HTR-8/SVneo (cell line): ENCODE measurements around the gene LCA5L.
"Not testable (repeated sequence)": the region's sequence is repeated elsewhere in the genome, so short reads cannot be mapped to it uniquely, and the experiment has no call there.

Experiments used
- DNase-seq: peaks from one replicate; pipeline ENCODE4 v3.0.0; 2011; ENCODE audit warnings: low spot score, mixed read lengths; ENCODE audit not compliant: insufficient read length
- FAIRE-seq: peaks from 2 replicates; lab custom pipeline; 2011; peaks lifted over from hg19 to GRCh38; lab: Jason Lieb, UNC

The LCA5L gene

DNA sequence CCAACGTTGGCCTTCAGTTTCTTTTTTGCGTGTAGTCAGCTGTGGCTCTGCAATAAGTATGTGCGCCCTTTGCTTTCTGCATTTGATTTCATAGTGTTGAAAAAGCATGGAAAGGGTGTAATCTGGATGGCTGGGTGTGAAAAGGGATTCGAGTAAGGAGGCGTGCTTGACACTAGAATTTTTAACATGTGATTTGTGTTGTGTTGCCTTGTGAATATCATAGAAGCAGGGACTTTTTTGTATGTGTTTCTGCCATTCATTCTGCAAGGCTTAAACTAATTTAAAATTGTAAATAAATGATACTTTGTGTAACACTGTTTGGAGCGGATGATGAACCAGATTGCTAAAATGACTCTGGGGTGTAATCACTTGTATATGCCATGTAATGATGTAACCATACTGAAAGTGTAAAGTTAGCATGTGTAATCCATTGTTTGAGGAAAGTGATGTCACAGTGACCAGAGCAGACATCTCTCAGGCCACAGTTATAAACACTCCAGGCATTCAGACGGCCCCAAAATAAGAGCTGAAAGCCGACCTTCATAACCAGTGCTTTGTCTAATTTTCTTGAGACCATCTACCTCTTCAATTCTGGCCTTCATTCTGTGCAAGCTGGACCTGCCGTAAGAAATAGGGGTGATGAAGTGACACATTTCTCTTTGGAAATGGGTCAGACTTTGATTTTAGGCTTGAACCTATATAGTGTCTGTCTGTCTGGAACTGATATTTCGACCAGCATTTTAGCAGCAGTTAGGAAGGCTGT, 6.8 kb upstream of the LCA5L start:
- no peak for DNase-seq
- no peak for FAIRE-seq

DNA sequence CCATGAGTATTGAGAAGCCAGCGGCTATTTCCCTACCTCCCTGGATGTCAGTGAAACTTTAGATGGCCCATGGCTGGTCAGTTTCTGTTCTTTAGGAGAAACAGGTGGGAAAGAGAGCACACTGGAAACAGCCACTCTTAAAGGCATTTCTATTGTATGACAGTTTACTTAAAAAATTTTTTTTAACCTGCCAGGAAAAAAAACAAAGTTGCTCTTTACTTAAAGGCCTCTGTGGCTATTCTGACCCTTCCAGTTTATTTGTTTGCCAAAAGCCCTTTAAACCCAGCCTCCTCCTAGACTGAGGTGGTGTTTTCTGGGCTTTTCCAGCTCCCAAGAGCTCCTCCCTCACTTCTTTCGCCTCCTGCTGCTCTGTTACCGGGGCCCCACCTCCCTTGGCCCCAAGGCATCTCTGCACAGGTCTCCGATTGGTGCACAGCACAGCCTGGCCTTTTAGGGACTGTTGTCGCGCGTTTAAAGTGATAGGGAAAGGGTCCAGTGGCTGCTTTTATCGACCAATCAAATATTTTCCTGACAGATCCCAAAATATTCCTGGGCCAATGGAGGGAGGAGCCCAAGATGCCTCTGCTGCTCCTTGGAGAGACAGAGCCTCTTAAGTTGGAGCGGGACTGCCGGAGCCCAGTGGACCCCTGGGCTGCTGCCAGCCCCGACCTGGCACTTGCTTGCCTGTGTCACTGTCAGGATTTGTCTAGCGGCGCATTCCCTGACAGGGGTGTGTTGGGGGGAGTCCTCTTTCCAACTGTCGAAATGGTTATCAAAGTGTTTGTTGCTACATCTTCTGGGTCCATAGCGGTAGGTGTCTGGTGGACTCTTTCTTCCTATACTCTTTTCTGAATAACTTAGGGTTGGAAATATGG, 6.0 kb upstream of the LCA5L start, which contains the start of gene SH3BGR:
Gene SH3BGR (plus strand): TSS at position 639 of the 875 bp plus-strand sequence. CDS start 127 bp downstream, at position 766.
- no peak for FAIRE-seq
- DNase-seq: no peak

DNA sequence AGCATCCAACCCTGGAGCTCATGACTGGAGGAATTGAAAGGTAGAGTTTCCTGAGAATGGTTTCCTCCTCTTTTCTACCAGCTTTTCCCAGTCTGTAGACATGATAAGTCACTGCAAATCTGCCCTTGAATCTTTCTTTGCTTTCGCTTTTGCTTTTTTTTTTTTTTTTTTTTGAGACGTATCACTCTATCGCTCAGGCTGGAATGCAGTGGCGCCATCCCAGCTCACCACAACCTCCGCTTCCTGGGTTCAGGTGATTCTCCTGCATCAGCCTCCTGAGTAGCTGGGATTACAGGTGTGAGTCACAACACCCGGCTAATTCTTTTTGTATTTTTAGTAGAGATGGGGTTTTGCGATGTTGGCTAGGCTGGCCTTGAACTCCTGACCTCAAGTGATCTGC, 1.7 kb upstream of the LCA5L start:
- no peak for FAIRE-seq
- no peak for DNase-seq

DNA sequence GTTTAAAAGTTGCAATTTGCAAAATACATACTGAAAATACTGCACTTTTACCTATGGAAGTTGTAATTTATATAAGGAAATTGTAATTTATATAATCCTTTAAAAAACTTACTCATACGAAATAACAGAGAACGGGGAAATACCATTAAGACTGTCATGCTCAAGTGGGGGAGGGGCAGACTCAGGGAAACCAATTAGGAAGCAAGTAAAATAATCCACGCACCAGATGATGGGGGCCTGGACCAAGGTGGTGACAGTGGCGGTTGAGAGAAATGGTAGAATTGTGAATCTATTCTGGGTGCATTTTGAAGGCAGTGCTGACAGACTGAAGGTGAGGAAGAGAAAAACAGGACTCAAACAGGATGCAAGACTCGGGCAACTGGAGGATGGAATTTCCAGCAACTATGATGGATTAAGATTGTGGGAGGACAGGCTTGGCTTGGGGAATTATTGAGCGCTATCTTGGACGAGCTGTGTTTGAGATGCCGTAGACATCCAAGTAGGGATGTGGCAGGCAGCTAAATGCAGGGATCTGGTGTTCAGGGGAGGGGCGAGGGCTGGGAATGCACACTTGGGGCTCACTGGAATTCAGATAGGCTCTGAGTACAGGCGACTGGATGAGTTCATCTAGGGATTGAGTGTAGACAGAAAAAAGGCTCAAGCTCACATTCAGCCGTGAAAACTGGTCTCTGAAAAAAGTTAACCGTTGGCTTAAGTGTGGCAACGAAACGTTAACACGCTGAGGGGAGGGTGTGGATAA, 977 bp downstream of the LCA5L start:
- no peak for FAIRE-seq
- DNase-seq: peak; percentile 44

DNA sequence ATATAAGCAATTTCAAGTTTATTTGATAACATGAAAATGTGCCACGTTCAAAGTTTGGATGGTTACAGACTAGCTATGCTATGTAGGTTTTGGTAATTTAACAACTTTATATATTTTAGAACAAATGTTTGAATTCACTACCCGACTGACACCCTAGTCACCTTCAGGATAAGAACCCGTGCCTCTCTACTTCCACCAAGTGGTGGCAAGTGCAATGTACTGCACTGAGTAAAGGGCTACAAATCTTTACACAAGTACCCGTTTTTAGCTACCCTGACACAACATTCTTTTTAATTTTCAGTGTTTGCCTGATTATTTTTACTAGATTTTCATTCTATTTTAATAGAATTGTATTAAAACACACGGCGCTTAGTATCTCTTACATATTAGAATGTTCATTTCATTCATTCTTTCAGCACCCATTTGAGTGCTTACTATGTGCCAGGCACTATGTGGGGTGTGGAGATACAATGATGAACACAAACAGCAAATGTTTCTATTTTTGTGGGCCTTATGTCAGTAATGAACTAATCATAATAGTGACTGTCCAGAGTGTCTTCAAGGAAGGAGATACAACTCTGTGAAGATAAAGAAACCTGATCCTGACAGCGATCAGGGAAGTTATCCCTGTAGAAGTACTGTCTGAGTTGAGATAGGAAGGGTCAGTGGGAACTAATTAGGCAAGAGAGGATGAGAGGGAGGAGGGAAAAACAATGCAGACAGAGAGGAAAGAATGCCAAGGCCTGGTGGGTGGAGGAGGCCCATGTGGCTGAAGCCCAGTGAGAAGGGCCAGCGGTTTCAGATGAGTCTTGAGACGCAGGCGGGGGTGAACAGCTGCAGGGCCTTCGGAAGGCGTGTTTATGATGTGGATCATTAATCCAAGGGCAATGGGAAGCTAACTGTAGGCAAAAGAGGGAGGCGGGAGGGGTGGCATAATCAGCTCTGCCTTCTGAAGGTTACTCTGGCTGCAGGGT, 3.8 kb downstream of the LCA5L start:
- FAIRE-seq (no peak), DNase-seq (peak; percentile 42)

DNA sequence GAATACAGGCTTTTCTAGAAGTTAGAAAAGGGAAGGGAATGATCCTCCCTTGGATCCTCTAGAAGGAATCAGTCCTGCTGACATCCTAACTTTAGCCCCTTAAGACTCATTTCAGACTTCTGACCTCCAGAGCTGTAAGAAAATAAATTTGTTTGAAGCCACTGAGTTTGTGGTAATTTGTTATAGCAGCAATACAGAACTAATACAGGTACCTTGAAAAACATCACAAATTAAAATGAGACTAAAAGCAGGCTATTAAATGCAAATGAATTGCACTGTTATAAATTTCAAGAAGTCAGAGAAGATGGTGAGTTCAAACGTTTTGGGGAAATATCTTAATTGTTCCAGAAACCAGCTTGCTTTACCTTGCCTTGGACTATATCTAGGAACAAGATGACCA, 6.3 kb downstream of the LCA5L start:
- DNase-seq: no peak
- FAIRE-seq: no peak

DNA sequence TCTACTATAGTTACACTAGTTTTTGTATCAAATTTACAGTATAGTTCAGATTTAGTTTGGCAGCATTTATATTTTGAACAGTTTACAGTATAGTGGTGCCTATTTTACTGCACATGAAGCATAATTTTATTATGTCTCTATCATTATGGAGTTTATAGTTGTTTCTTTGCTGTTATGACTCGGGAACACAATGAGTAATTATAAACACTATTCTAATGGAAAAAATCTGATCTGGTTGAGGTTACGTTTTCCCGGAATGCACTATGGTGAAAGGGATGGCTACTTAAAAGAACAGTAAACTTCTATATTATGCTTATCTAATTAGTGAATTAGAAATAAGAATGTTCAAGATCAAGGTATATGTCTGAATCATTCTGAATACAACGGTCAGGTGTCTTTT, 10.6 kb downstream of the LCA5L start:
- DNase-seq (no peak), FAIRE-seq (no peak)

DNA sequence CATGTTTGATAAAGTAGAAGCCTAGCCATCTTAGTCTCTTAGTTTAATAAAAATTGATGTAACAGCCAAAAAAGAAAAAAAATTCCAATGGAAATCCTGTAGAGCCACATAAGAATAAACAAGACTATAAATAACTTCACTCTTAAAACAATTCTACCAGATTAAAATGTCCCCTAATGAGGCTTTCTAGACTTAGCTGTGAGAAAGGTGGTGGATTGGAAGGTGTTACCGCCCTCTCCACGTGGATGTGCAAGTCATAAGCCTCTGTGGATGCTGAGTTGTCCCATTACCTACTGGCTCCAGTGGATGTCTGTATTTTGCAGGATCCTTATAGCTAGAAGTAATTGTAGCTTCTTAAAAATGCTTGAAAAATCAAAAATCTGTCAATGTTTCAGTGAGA, 14.6 kb downstream of the LCA5L start:
- FAIRE-seq: no peak
- no peak for DNase-seq

DNA sequence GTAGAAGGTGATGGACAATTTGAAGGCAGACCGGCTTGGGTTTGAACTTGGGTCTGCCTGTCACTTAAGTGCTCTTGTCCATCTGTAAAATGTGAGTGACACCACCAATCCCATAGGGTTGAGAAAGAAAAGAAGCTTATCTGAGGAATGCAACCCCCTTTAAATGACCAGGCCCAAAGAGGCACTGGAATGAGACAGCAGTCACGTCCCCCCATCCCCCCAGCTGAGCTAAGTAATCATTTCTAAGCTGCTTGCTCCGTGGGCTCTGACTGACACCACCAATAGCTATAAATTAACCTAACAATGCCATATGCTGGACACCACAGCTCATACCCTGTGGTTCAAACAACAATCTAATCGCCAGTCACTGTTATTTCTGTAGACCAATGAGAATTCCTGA, 15.1 kb downstream of the LCA5L start:
- FAIRE-seq (no peak), DNase-seq (no peak)

DNA sequence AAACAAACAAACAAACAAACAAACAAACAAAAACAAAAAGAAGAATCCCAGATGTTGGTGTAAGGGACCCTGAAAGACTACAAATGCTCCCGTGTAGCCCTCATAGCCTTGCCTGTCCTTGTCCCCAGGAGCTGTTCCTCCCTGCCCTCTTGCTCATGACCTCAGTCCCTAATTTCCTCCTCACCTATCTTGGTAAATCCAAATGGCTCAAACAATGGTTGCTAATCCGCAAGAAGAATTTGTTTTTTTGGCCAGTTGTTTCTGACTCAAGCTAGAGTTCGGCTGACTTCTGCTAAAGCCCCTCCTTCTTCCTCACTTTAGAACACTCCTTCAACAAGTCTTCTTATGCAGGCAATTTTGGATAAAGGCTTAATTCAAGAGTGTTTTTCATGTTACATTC, 15.6 kb downstream of the LCA5L start:
- DNase-seq (no peak), FAIRE-seq (no peak)

DNA sequence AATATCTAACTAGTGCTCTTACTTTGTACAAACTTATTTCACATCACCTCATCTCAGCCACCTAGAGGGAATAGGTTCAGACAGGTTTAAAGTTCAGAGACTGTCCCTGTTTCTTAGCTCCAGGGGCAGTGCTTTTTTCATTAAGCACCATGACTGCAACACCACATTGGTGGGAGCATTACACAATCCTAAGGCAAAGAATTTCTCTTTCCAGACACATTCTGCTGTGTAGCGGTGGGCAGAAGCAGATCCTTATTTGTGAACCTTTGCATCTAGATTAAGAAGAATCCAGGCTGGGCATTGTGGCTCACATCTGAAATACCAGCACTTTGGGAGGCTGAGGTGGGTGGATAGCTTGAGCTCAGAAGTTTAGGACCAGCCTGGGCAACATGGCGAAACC, 16.1 kb downstream of the LCA5L start:
- DNase-seq (no peak), FAIRE-seq (no peak)

DNA sequence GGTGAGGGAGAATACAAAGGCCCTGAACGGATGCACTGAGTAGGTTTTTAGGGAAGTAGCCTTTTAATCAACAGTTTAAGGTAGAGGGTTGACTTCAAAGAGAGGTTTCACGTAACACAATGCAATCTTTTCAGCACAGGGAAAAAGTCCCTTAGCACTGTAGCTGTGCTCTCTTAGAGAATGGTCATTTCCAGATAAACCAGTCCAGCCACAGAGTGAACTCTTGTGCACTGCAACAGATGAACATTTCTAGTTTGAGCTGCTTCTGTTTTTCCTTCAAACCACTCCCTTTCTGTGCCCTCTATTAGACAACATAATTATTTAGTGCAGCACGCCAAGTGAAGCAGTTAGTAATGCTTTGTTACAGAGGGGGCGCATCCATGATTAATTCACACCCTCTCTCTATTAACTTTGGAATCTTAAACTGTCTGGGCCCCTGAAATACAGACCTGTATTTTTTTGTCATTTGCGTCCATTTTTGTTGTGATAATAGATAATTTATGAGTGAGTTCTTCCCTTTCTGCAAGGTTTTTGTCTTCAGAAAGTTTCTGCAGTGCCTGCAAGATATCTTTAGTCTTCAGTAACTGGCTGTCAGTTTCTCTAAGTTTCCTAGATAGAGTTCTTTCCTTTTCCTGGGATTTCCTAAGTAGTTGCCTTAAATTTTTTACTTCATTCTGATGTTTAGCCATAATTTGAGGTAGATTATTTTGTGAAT, 22.9 kb downstream of the LCA5L start:
- no peak for FAIRE-seq
- DNase-seq: no peak

DNA sequence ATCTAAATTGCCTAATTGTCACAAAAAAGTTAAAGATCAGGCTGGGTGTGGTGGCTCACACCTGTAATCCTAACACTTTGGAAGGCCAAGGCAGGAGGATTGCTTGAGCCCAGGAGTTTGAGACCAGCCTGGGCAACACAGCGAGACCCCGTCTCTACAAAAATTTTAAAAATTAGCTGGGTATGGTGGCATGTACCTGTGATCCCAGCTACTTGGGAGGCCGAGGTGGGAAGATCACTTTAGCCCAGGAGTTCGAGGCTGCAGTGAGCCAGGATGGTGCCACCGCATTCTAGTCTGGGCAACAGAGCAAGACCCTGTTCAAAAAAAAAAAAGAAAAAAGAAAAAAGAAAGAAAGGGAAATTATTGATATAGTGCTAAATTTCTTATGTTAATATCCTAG, 26.4 kb downstream of the LCA5L start:
- not testable (repeated sequence) for FAIRE-seq, DNase-seq

DNA sequence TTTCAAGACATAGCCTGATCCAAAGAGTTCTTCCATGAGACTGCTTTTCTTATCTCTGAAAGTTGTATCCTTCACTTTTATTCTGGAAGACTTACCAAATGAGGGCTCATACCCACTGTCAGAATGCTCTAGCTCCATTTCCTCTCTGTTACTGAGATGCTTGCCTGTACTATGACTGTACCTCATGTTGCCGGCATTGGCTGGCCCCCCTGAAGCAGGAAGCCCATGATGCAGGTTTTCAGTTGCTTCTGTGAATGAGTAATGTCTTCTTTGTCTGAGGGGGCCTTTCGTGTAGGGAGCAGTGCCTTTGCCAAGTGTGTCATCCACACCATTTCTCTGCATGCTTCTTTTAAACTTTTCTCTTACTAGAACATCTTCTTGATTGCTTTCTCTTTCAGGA, 39.5 kb downstream of the LCA5L start:
- FAIRE-seq: no peak
- DNase-seq: no peak

DNA sequence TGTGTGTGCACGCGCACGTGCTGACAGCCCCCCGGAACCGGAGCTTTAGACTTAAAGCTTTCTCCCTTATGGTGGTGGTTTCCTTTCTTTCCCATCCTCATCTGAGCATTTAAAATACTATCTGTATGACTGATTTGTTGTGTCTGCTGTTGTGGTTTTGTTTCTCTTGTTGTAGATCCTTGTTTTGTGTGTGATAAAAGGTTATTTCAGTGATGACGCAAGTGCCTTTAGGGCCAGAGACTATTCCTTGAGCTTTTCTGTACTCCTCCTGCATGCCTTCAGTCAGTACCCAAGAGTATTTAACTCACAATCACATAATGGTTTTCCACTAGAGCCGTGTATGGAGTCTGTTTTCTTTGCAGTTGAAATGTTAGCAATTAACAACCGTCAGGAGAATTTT, 45.4 kb downstream of the LCA5L start:
- no peak for FAIRE-seq

DNA sequence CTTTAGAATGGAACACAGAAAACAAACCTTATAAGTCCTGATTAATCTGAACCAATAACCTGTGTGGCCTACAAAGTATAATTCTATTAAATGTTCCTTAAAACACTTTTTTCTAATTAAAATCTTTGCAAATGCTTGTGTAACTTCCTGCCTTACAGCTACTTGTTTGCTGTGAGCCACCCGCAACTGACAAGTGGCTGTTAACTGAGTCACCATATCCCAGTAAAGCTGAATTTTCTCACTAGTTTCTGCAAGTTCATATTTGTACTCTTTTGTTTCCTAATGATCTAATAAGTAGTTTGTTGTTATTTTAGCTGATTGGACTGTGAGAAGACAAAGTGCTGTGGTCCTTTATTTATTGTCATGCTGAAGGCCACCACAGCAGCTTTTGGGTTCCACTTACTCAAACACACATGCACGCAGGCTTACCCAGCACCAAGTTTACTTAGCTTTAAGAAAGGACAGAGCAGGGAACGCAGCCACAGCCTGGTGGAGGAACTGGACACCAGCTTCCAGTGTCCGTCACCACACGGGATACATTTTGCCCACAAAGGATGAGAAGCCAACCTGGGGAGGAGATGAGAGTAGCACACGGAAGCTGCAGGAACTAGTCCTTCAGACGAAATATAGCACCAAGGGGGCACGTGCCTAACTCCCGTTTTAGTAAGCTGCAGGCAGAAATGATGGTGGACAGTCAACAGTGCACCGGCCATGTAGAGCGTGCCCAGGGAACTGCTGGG, 47.8 kb downstream of the LCA5L start:
- DNase-seq (no peak), FAIRE-seq (no peak)

More for the DNA sequence above, 45.4 kb downstream of the LCA5L start:
- no peak for DNase-seq

DNA sequence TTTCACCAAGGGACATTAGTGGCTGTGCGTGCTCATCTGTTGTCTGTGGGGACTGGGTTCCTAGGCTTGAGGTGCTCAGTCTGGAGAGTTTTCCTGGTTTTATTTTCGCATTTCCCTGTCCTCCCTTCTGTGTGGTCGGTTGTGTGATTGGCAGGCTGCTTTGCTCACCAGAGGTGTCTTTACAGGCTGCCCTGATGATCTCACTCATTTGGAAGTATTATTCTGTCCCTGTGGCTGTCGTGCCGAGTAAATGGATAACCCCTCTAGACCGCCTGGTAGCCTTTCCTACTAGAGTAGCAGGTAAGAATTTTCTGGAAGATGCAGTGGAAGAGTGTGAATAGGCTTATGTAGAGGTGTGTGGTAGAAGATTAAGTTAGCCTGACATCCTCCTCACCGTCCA, 52.6 kb downstream of the LCA5L start:
- no peak for FAIRE-seq

DNA sequence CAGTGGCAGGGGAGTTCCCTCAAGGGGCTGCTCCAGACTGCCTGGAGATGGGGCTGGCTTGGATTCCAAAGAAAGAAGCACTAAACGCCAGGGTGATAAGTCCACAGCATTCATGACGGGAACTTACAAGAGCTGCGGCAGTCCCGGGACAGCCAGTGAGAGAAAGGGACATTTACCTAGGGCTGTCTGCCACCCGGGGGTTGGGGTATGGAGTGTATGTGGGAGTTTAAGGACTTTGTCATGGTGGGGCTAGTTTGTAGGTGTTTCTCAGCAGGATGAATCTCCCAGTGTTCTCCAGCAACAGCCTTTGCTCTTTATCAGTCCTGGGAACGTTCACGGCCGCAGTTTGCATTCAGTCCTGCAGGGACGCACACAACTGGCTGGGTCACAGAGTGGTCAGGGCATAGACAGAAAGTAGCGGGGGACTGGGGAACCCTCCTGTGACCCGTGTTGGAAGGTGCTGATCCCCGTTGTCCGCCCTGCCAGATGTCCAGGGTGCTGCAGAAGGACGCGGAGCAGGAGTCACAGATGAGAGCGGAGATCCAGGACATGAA, 55.3 kb downstream of the LCA5L start:
- DNase-seq (no peak), FAIRE-seq (no peak)

More for the DNA sequence above, 52.6 kb downstream of the LCA5L start:
- no peak for DNase-seq
